ENCODE results near the gene PLEKHH1. TPM values are rescaled to one million over a fixed set of nuclear protein-coding genes. Genes with fewer than 3 reads are reported as not detected.

PLEKHH1 gene
- polyA plus RNA-seq, 1 donor from 2014 or later: 34.1 TPM

DNA sequence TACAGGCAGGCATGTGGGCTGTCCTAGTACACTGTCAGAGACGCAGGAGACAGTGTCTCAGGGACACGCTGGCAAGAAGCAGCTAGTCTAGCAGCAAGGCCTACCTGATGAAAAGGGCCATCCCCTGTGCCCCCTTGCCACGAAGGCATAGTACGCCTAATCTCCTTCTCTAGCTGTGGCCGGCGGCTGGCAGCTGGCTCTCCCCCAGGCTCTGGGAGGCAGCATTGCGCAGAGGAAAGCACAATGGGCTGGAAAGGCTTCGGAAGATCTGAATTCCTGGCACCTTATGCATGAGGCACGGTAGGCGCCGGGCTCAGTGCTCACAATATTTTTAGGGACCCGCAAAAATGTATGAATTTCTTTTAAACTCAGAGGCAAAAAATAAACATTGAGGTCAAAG is 16.0 kb upstream of the PLEKHH1 start:
- H3K27ac ChIP-seq (ENCODE audit: low read length): no peak overlapping the region
- no peaks in the 10 kb centered on the region for H4K20me1 ChIP-seq (ENCODE audit: insufficient read depth)
- no peaks in the 10 kb centered on the region for H3K9me2 ChIP-seq (ENCODE audit: insufficient read depth, low read length)
- H3K79me2 ChIP-seq (replicated peaks; ENCODE audit: insufficient read depth, low read length): no peaks in the 10 kb centered on the region
- no peak overlapping the region for H3K4me2 ChIP-seq (ENCODE audit: low read length)
- H3K9me3 ChIP-seq (ENCODE audit: low read length): no peaks in the 10 kb centered on the region
- no peaks in the 10 kb centered on the region for H3F3A ChIP-seq (ENCODE audit: insufficient read depth, low read length, poor library complexity, severe bottlenecking)
- no peak overlapping the region for H3K9ac ChIP-seq (ENCODE audit: low read length)
- TF ChIP-seq POLR2AphosphoS5 (IDR thresholded peaks at IDR 0.05) (no peak), EZH2 (IDR thresholded peaks at IDR 0.05; ENCODE audit: borderline replicate concordance, insufficient read depth, low read length, poor library complexity, severe bottlenecking) (no peak), SMC3 (conservative IDR thresholded peaks at IDR 0.05; ENCODE audit: poor library complexity) (no peak), TAF1 (IDR thresholded peaks at IDR 0.05; ENCODE audit: low read depth) (no peak), EP300 (conservative IDR thresholded peaks at IDR 0.05; ENCODE audit: poor library complexity, severe bottlenecking) (no peak), MXI1 (conservative IDR thresholded peaks at IDR 0.05; ENCODE audit: poor library complexity, severe bottlenecking) (no peak)
- TF ChIP-seq, protein P1, sequence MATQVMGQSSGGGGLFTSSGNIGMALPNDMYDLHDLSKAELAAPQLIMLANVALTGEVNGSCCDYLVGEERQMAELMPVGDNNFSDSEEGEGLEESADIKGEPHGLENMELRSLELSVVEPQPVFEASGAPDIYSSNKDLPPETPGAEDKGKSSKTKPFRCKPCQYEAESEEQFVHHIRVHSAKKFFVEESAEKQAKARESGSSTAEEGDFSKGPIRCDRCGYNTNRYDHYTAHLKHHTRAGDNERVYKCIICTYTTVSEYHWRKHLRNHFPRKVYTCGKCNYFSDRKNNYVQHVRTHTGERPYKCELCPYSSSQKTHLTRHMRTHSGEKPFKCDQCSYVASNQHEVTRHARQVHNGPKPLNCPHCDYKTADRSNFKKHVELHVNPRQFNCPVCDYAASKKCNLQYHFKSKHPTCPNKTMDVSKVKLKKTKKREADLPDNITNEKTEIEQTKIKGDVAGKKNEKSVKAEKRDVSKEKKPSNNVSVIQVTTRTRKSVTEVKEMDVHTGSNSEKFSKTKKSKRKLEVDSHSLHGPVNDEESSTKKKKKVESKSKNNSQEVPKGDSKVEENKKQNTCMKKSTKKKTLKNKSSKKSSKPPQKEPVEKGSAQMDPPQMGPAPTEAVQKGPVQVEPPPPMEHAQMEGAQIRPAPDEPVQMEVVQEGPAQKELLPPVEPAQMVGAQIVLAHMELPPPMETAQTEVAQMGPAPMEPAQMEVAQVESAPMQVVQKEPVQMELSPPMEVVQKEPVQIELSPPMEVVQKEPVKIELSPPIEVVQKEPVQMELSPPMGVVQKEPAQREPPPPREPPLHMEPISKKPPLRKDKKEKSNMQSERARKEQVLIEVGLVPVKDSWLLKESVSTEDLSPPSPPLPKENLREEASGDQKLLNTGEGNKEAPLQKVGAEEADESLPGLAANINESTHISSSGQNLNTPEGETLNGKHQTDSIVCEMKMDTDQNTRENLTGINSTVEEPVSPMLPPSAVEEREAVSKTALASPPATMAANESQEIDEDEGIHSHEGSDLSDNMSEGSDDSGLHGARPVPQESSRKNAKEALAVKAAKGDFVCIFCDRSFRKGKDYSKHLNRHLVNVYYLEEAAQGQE (IDR thresholded peaks at IDR 0.05; ENCODE audit: borderline replicate concordance): no peak
- TF ChIP-seq, protein P2, sequence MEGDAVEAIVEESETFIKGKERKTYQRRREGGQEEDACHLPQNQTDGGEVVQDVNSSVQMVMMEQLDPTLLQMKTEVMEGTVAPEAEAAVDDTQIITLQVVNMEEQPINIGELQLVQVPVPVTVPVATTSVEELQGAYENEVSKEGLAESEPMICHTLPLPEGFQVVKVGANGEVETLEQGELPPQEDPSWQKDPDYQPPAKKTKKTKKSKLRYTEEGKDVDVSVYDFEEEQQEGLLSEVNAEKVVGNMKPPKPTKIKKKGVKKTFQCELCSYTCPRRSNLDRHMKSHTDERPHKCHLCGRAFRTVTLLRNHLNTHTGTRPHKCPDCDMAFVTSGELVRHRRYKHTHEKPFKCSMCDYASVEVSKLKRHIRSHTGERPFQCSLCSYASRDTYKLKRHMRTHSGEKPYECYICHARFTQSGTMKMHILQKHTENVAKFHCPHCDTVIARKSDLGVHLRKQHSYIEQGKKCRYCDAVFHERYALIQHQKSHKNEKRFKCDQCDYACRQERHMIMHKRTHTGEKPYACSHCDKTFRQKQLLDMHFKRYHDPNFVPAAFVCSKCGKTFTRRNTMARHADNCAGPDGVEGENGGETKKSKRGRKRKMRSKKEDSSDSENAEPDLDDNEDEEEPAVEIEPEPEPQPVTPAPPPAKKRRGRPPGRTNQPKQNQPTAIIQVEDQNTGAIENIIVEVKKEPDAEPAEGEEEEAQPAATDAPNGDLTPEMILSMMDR (IDR thresholded peaks at IDR 0.05; ENCODE audit: poor library complexity, severe bottlenecking): peak; percentile 20
- H3K4me3 ChIP-seq (ENCODE audit: low read length): no peak overlapping the region
- no peaks in the 10 kb centered on the region for H3K36me3 ChIP-seq (ENCODE audit: insufficient read depth, low read length)
- H2AFZ ChIP-seq (ENCODE audit: low read depth, low read length): no peak overlapping the region
- H3K27me3 ChIP-seq (ENCODE audit: insufficient read depth, low read depth, low read length): peaks cover 40% of the 10 kb centered on the region

DNA sequence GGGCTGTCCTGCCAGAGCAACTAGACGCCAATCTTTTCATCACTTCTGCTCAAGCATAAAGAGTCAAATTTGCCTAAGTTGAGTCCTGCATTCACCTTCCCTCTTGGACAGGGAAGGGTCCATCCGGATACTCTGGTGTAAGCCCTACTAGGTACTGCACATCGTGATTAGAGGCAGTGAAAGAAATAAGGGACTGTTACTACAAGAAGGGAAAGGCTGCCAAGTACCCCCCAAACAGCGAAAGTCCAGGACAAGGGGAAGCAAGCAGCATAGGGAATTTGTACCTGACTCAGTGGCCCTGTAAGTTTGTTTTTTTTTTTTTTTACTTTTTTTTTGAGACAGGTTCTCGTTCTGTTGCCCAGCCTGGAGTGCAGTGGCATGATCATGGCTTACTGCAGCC is 13.7 kb upstream of the PLEKHH1 start:
- H3K27me3 ChIP-seq (ENCODE audit: insufficient read depth, low read depth, low read length): peaks cover 34% of the 10 kb centered on the region
- H4K20me1 ChIP-seq (ENCODE audit: insufficient read depth): no peaks in the 10 kb centered on the region
- H3K9me2 ChIP-seq (ENCODE audit: insufficient read depth, low read length): no peaks in the 10 kb centered on the region
- no peak overlapping the region for H2AFZ ChIP-seq (ENCODE audit: low read depth, low read length)
- TF ChIP-seq SMC3 (conservative IDR thresholded peaks at IDR 0.05; ENCODE audit: poor library complexity) (no peak), EP300 (conservative IDR thresholded peaks at IDR 0.05; ENCODE audit: poor library complexity, severe bottlenecking) (no peak)
- H3F3A ChIP-seq (ENCODE audit: insufficient read depth, low read length, poor library complexity, severe bottlenecking): no peaks in the 10 kb centered on the region
- no peaks in the 10 kb centered on the region for H3K36me3 ChIP-seq (ENCODE audit: insufficient read depth, low read length)
- no peak overlapping the region for H3K27ac ChIP-seq (ENCODE audit: low read length)
- H3K79me2 ChIP-seq (replicated peaks; ENCODE audit: insufficient read depth, low read length): no peaks in the 10 kb centered on the region
- no peak overlapping the region for H3K4me2 ChIP-seq (ENCODE audit: low read length)
- no peak overlapping the region for H3K4me3 ChIP-seq (ENCODE audit: low read length)
- H3K9me3 ChIP-seq (ENCODE audit: low read length): no peaks in the 10 kb centered on the region
- H3K9ac ChIP-seq (ENCODE audit: low read length): no peak overlapping the region

DNA sequence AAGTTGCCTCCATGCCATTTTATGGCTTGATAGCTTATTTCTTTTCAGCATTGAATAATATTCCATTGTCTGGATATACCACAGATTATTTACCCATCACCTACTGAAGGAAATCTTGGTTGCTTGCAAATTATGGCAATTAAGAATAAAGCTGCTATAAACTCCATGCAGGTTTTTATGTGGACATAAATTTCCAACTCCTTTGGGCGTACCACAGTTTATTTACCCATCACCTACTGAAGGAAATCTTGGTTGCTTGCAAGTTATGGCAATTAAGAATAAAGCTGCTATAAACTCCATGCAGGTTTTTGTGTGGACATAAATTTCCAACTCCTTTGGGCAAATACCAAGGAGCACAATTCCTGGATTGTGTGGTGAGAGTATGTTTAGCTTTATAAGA is 12.6 kb upstream of the PLEKHH1 start:
- no peaks in the 10 kb centered on the region for H3K9me2 ChIP-seq (ENCODE audit: insufficient read depth, low read length)
- no peaks in the 10 kb centered on the region for H3K9me3 ChIP-seq (ENCODE audit: low read length)
- H3K4me2 ChIP-seq (ENCODE audit: low read length): no peak overlapping the region
- no peaks in the 10 kb centered on the region for H4K20me1 ChIP-seq (ENCODE audit: insufficient read depth)
- H3K4me3 ChIP-seq (ENCODE audit: low read length): no peak overlapping the region
- no peak overlapping the region for H3K9ac ChIP-seq (ENCODE audit: low read length)
- no peaks in the 10 kb centered on the region for H3F3A ChIP-seq (ENCODE audit: insufficient read depth, low read length, poor library complexity, severe bottlenecking)
- no peak for TF ChIP-seq POLR2AphosphoS5 (IDR thresholded peaks at IDR 0.05)
- TF ChIP-seq RAD21 (conservative IDR thresholded peaks at IDR 0.05): no peak
- TF ChIP-seq SMC3 (conservative IDR thresholded peaks at IDR 0.05; ENCODE audit: poor library complexity): no peak
- peaks cover 26% of the 10 kb centered on the region for H3K27me3 ChIP-seq (ENCODE audit: insufficient read depth, low read depth, low read length)
- H3K79me2 ChIP-seq (replicated peaks; ENCODE audit: insufficient read depth, low read length): no peaks in the 10 kb centered on the region
- H3K36me3 ChIP-seq (ENCODE audit: insufficient read depth, low read length): no peaks in the 10 kb centered on the region
- H2AFZ ChIP-seq (ENCODE audit: low read depth, low read length): no peak overlapping the region
- H3K27ac ChIP-seq (ENCODE audit: low read length): no peak overlapping the region

Measured in neural cell (in vitro differentiated cells).